HUES6 (cell line): ENCODE data around the gene ABCG5.

ENCODE experiments used
- H3K27ac ChIP-seq: 2 replicates; pipeline ENCODE4 v1.7.0; 2013; ENCODE audit warnings: low read depth, mild to moderate bottlenecking, low read length, inconsistent platforms
- H3K27me3 ChIP-seq: 2 replicates; pipeline ENCODE4 v1.6.1; 2013; ENCODE audit warnings: low read length; ENCODE audit not compliant: control insufficient read depth, insufficient read depth
- H3K36me3 ChIP-seq: 2 replicates; pipeline ENCODE4 v1.6.1; 2013; ENCODE audit warnings: low read length; ENCODE audit not compliant: control insufficient read depth, insufficient read depth
- H3K4me1 ChIP-seq: 2 replicates; pipeline ENCODE4 v1.6.1; 2013; ENCODE audit warnings: low read length; ENCODE audit not compliant: control insufficient read depth, insufficient read depth
- H3K4me3 ChIP-seq: 2 replicates; pipeline ENCODE4 v1.5.1; 2013; ENCODE audit warnings: low read depth, low read length
- H3K9ac ChIP-seq: one replicate; pipeline ENCODE4 v1.6.1; 2013; ENCODE audit warnings: mild to moderate bottlenecking, low read length
- H3K9me3 ChIP-seq: 2 replicates; pipeline ENCODE4 v1.6.1; 2013; ENCODE audit warnings: low read depth, low read length; ENCODE audit not compliant: control insufficient read depth, insufficient read depth

The ABCG5 gene

DNA sequence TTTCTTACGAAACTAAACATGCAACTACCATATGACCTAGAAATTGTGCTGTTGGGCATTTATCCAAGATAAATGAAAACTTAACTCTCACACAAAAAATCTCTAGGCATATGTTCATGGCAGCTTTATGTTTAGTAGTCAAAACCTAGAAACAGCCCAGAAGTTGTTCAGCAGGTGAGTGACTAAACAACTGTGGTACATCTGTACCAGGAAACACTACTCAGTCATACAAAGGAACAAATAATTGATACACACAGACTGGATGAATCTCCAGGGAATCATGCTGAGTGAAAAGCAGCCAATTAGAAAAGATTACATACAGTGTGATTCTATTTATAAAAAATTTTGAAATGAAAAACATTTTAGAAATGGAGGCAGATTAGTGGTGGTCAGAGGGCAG, 35.5 kb downstream of the ABCG5 start:
- H3K27me3 ChIP-seq = no peaks in the 10 kb centered on the region
- no peaks in the 10 kb centered on the region for H3K36me3 ChIP-seq
- no peak overlapping the region for H3K4me3 ChIP-seq
- H3K9ac ChIP-seq = no peak overlapping the region
- no peaks in the 10 kb centered on the region for H3K9me3 ChIP-seq
- no peaks in the 10 kb centered on the region for H3K4me1 ChIP-seq
- H3K27ac ChIP-seq = no peak overlapping the region

DNA sequence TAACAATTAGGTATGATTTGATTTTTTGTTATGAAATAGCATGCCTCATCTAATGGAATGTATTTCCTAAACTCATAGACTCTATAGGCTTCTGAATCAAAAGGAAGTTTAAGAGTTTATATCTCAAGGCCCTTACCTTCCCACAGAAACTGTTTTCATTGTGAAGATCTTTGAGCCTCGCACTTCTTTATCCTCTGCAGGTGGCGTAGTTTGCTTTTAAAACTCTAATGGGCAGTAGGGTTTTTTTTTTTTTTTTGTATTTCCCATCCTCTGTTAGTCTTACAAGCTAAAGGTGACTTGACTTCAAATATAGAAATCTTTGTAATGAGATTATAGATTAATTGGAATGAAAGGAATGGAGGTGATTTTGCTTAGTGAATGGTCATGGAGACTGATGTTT, 36.5 kb downstream of the ABCG5 start:
- Histone ChIP-seq H3K9ac (no peak overlapping the region), H3K4me3 (no peak overlapping the region), H3K27me3 (no peaks in the 10 kb centered on the region), H3K36me3 (no peaks in the 10 kb centered on the region), H3K27ac (no peak overlapping the region), H3K4me1 (no peaks in the 10 kb centered on the region), H3K9me3 (no peaks in the 10 kb centered on the region)

DNA sequence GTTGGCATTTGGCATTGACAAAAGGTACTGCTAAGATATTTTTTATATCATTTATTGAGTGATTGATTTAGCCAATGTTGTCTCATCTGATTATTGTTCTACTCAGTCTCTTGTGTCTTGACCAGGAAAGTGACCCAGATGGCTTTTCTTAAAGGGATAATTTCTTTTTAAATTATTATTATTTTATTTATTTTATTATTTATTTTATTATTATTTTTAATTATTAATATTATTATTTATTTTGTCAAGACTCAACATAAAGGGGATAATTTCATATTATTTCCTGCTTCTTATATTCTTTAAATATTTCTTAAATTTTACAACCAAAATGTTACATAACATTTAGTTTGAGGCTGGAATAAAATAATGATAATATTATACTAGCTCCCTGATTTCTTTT, 37.7 kb downstream of the ABCG5 start:
- Histone ChIP-seq H3K9me3 (no peaks in the 10 kb centered on the region), H3K4me3 (no peak overlapping the region), H3K27ac (no peak overlapping the region), H3K27me3 (no peaks in the 10 kb centered on the region), H3K36me3 (no peaks in the 10 kb centered on the region), H3K9ac (no peak overlapping the region), H3K4me1 (no peaks in the 10 kb centered on the region)

DNA sequence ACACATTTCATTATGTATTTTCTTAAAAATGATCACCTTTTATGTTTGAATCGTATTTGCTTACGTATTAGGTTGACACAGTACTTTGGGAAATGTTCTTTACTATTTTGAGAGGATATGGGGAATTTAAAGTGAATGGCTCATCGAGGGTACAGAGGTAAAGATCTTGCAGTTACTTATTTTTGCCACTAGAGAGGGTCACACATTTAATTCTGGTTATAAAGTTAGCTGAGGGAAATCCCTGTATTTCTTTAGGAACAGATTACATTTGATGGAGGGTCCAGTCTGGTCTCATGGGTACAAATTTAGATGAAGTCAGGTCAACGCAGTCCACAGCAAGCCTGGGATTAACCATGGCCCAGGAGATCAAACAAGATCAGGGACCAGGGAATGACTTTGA, 40.3 kb downstream of the ABCG5 start:
- Histone ChIP-seq H3K9me3 (no peaks in the 10 kb centered on the region), H3K27ac (no peak overlapping the region), H3K9ac (no peak overlapping the region), H3K4me3 (no peak overlapping the region), H3K36me3 (no peaks in the 10 kb centered on the region), H3K27me3 (no peaks in the 10 kb centered on the region), H3K4me1 (no peaks in the 10 kb centered on the region)

DNA sequence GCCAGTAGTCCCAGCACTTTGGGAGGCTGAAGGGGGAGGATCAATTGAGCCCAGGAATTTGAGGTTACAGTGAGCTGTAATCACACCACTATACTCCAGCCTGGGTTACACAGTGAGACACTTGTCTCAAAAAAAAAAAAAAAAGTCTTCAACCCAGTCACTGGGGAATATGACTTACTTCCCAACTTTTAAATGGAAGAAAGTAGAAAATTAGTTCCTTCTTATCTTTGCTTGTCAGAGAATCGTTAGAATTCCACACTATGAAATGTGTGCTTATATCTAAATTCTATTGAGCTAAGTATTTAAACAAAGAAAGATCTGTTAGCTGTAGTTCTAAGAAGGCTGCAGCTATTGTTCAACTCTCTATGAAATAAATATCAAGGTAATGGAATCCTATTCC, 42.4 kb downstream of the ABCG5 start:
- no peaks in the 10 kb centered on the region for H3K27me3 ChIP-seq
- no peak overlapping the region for H3K4me3 ChIP-seq
- no peak overlapping the region for H3K27ac ChIP-seq
- H3K9me3 ChIP-seq = no peaks in the 10 kb centered on the region
- H3K9ac ChIP-seq = no peak overlapping the region
- no peaks in the 10 kb centered on the region for H3K36me3 ChIP-seq
- no peaks in the 10 kb centered on the region for H3K4me1 ChIP-seq

DNA sequence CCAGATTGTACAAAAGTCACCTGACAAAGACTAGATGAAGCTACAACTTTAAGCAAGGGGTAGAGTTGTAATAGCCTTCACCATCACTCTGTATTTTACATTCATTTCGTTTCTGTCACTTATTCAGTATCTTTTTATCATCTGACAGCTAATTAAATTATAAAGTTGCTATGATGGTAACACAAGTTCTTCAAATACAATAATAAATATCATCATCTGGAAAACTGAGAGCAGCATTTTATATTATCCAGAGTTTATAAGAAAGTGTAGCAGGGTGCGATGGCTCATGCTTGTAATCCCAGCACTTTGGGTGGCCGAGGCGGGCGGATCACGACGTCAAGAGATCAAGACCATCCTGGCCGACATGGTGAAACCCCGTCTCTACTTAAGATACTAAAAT, 43.7 kb downstream of the ABCG5 start:
- no peak overlapping the region for H3K27ac ChIP-seq

DNA sequence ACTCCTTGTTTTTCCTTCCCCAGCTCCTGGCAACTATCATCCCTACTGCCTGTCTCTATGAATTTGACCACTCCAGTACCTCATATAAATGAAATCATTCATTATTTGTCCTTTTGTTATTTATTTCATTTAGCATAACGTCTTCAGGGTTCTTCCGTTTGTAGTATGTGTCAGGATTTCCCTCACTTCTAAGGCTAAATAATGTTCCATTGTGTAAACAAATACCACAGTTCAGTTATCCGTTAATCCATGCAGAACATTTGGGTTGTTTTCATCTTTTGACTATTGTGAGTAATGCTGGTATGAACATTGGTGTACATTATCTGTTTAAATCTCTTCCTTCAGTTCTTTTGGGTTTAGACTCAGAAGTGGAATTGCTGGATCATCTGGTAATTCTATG, 46.0 kb downstream of the ABCG5 start:
- H3K4me3 ChIP-seq = no peak overlapping the region
- H3K27me3 ChIP-seq = no peaks in the 10 kb centered on the region
- H3K9me3 ChIP-seq = no peaks in the 10 kb centered on the region
- no peak overlapping the region for H3K27ac ChIP-seq
- H3K36me3 ChIP-seq = 0 out of 2 replicates have a peak, but pooled peaks cover 3% of the 10 kb centered on the region
- no peak overlapping the region for H3K9ac ChIP-seq
- H3K4me1 ChIP-seq = no peaks in the 10 kb centered on the region

More for the DNA sequence above, 43.7 kb downstream of the ABCG5 start:
- no peaks in the 10 kb centered on the region for H3K27me3 ChIP-seq
- H3K4me3 ChIP-seq = no peak overlapping the region
- H3K36me3 ChIP-seq = no peaks in the 10 kb centered on the region
- no peaks in the 10 kb centered on the region for H3K9me3 ChIP-seq
- no peaks in the 10 kb centered on the region for H3K4me1 ChIP-seq
- no peak overlapping the region for H3K9ac ChIP-seq

DNA sequence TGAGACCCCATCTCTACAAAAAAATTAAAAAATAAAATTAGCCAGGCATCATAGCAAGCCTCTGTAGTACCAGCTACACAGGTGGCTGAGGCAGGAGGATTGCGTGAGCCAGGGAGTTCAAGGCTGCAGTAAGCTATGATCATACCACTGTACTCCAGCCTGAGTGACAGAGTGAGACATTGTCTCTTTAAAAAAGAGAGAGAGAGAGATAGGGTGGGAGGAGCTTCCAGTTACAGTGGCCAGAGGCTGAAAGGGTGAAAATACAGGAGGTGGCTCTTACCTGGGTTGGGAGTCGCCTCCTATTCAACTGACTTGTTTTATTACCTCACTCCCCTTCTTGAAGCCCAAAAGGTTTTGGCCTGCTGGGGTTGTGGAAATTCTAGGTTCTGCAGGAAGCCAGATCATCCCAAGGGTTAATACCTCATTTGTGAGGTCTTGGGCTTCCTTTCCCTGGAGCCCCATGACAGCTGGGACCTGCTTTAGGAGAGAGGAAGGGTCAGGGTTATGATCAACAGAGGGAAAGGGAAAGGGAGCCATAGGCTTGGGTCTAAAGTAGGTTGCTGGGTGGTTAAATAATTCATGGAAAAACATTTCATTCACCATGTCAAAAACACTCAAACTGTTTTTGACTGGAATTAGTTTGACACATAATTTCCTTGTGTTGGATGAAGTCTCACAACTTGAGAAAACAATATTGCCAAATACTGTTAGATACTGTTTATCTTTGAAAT, 47.4 kb downstream of the ABCG5 start:
- no peak overlapping the region for H3K9ac ChIP-seq
- H3K9me3 ChIP-seq = no peaks in the 10 kb centered on the region
- no peaks in the 10 kb centered on the region for H3K27me3 ChIP-seq
- H3K27ac ChIP-seq = no peak overlapping the region
- H3K36me3 ChIP-seq = 0 out of 2 replicates have a peak, but pooled peaks cover 3% of the 10 kb centered on the region
- no peaks in the 10 kb centered on the region for H3K4me1 ChIP-seq
- no peak overlapping the region for H3K4me3 ChIP-seq

DNA sequence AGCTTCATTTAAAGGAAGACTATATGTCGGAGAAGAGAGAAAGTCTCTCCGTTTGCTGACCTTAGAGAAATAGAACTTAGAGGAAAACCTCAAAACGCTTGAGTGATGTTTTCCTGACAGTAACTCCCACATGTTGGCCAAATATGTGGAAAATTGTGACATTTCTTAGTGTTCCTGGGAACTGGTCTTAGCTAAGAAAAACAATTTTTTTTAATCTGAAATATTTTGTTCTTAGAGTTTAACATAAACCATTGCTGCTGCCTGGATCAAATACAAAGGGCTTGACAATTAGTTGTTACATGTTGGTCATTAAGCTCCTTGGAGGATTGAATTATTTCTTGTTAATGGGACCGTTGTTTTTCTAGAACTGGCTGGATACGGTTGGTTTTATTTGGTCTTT, 48.5 kb downstream of the ABCG5 start:
- Histone ChIP-seq H3K9ac (no peak overlapping the region), H3K36me3 (0 out of 2 replicates have a peak, but pooled peaks cover 3% of the 10 kb centered on the region), H3K4me1 (no peaks in the 10 kb centered on the region), H3K27ac (no peak overlapping the region), H3K4me3 (no peak overlapping the region), H3K27me3 (no peaks in the 10 kb centered on the region), H3K9me3 (no peaks in the 10 kb centered on the region)

DNA sequence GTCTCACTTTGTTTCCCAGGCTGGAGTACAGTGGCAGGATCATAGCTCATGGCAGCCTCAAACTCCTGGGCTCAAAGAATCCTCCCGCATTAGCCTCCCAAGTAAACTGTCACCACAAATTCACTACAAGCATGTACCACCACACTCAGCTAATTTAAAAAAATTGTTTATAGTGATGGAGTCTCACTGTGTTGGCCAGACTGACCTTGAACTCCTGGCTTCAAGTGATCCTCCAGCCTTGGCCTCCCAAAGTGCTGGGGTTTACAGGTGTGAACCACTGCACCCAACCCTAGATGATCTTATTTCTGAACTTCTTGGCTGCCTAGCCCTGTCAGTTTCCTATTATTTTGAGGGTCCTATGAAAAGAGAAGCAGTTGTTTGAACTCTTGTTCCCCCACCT, 50.0 kb downstream of the ABCG5 start:
- Histone ChIP-seq H3K4me1 (no peaks in the 10 kb centered on the region), H3K9me3 (no peaks in the 10 kb centered on the region), H3K9ac (no peak overlapping the region), H3K4me3 (no peak overlapping the region), H3K36me3 (0 out of 2 replicates have a peak, but pooled peaks cover 3% of the 10 kb centered on the region), H3K27ac (no peak overlapping the region), H3K27me3 (no peaks in the 10 kb centered on the region)

DNA sequence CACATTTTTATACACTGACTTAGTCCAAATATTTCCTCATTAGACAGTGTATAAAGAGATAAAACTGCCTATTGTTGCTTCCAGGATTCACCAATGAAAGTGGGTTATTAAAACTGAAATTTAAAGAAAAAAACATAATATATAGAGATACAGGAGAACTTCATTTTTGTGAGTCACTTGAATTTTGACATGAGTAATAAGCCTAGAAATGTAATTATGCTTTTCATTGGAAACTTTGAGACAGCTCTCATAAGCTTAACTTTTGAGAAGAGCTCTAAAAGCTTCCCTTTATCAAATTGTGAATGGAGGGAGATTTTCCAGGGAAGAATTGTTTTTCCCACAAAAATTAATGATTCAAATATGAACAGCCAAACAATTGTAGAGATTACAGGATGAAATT, 50.7 kb downstream of the ABCG5 start:
- H3K27me3 ChIP-seq = no peaks in the 10 kb centered on the region
- H3K27ac ChIP-seq = no peak overlapping the region
- no peak overlapping the region for H3K9ac ChIP-seq
- H3K4me3 ChIP-seq = no peak overlapping the region
- 0 out of 2 replicates have a peak, but pooled peaks cover 3% of the 10 kb centered on the region for H3K36me3 ChIP-seq
- no peaks in the 10 kb centered on the region for H3K4me1 ChIP-seq
- no peaks in the 10 kb centered on the region for H3K9me3 ChIP-seq
